GM19239 (cell line): ENCODE data around the gene SIRT6.
"Not testable (repeated sequence)": the region's sequence is repeated elsewhere in the genome, so short reads cannot be mapped to it uniquely, and the experiment has no call there.

Experiments used
- DNase-seq: peaks from one replicate; pipeline ENCODE4 v3.0.0; 2011; ENCODE audit warnings: low spot score; ENCODE audit not compliant: insufficient read length
- FAIRE-seq: peaks from 2 replicates; lab custom pipeline; 2011; peaks lifted over from hg19 to GRCh38; lab: Jason Lieb, UNC

The SIRT6 gene

DNA sequence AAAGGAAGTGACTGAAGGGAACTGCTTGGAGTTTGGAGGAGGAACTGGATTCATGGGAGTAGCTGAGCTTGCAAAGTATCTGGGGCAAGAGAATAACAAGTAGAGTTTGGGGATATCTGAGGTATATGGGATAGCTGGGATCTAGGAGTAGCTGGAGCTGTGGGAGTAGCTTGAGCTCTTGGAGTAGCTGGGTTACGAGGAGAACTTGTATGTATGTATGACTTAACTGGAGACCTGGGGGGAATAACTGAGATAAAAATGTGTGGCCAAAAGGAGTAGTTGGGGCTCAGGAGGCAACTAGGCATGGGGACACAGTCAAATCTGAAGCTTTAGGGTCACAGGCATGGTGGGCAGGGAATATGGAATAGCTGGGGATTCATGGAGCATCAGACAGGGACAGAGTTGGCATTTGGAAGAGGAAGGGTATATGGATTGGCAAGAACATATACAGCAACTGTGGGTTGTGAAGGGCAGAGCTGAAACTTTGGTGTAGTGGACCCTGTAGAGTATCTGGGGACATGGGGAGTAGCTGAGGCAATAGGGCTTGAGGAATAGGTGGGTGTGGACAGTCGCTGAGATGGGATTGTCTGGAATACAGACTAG lies 18.7 kb upstream of the SIRT6 start:
- FAIRE-seq = no peak
- DNase-seq = no peak

DNA sequence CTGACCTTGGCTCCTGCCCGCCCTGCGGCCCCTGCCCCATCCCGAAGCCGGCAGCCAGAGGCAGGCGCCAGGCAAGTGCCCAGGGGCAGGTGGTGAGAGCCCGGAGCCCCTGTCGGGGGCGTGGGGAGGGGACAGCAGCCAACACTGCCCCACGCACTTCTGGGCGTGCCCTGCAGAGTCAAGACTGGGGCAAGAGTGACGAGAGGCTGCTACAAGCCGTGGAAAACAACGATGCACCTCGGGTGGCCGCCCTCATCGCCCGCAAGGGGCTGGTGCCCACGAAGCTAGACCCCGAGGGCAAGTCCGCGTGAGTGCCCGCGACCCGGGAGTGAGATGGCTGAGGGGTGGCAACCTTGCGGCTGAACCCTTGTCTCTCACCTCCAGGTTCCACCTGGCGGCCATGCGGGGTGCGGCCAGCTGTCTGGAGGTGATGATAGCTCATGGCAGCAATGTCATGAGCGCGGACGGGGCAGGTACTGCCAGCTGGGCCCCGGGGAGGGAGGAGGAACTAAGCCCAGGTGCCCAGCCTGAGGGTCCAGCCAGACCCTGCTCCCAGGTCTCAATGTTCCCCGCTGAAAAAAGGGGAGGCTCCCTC lies 17.4 kb upstream of the SIRT6 start:
- DNase-seq (no peak), FAIRE-seq (no peak)

DNA sequence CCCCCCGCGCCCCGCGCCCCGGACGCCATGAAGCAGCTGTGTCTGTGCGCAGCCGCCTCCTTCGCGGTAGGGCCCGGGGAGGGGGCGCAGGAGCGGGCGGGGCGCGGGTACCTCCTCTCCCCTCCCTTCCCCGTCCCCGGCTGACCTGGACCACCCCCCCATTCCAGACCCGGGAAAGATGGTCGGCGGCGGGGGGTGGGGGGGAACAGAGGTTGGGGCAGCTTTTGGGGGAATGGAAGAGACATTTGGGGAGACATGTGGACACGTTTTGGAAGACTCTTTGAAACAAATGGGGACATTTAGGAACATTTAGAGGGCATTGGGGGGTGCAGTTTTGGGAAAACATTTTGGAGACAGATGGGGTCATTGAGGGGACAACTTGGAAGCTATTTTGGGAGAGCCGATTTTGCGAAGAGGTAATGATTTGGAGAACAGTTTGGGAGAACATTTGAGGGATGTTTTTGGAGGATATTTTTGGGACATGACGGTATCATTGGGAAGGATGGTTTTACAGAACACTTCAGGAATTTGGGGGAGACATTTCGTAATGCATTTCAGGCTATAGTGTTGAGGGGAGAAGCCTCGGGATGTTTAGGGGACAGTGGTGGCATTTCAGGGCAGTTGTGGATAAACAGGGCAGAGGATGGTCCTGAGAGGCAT lies 16.2 kb upstream of the SIRT6 start:
- FAIRE-seq (no peak), DNase-seq (no peak)

DNA sequence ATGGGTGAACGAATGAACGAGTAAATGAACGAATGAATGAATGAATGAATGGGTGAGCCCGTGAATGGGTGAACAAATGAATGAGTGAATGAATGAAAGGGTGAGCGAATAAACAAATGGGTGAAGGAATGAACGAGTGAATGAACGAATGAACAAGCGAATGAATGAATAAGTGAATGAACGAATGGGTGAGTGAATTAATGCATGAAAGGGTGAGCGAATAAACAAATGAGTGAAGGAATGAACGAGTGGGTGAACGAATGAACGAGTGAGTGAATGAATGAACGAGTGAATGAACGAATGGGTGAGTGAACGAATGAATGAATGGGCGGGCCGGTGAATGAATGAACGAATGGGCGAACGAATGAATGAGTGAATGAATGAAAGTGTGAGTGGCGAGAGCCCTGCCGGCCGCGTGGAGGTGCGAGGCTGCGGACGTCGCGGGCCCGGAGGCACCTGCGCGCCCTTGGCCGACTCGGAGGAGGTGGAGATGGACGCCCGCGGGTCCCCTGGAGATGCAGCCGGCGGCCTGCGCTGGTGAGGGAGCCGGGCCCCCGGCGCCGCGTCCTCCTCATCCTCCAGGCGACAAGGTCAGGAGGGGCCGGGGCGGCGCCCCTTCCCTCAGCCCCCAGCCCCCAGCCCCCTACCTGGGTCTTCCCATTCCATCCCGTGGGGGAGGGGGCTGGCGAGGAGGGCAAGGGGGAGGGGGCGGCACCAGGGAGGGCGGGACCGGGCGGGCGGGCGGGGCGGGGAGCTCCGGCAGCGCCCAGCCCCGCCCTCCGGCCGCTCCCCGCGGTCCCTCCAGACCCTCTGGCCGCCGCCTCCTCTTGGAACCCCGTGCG lies 15.5 kb upstream of the SIRT6 start:
- no peak for DNase-seq
- no peak for FAIRE-seq

DNA sequence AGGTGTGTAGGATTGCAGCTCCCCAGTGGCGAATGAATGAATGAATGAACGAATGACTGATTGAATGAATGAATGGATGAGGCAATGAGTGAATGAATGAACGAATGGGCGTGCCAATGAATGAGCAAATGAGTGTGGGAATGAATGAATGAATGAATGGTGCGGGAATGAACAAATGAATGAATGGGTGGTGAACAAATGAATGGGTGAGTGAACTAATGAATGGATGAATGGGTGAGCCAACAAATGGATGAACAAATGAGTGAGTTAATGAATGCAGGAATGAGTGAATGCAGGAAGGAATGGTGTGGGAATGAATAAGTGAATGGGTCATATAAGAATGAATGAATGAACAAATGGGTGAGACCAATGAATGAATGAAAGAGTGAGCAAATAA lies 14.9 kb upstream of the SIRT6 start:
- no peak for DNase-seq
- FAIRE-seq = no peak

DNA sequence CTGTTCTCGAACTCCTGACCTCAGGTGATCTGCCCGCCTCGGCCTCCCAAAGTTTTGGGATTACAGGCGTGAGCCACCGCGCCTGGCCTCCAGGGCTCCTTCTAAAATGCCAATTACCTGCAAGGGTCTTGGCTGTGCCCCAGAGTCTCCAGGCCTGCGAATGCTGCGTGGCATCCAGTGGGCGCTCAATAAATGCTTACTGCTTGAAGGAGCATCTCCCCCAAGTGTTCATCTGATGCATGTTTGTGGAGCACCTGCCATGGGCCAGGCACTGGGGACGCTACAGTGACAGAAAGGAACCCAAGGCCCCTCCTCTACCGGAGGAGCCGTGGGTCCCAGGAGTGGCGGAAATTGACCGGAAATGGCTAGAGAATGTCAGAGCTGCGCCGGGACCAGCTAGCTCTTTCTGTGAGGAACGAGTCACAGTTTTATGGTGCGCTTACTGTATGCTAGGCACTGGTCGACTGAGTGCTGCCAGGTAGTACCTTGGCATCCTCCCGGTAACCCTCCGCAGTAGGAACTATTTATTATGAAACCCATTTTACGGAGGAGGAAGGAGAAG lies 14.3 kb upstream of the SIRT6 start:
- no peak for FAIRE-seq
- DNase-seq = no peak

DNA sequence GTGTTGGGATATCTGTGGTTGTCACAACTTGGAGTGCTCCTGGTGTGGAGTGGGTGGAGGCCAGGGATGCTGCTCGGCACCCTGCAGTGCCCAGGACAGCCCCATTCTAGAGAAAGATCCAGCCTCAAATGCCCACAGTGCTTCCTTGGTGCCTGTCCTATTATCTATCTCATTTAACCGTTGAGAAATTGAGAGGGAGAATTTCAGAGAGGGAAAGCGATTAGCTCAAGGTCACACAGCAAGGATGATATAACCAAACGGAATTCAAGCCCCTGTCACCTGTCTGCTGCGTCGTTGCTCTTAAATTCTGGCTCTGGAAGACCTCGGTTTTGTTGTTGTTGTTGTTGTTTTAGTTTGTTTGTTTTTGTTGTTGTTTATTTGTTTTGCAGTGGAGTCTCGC lies 13.6 kb upstream of the SIRT6 start:
- DNase-seq (no peak), FAIRE-seq (no peak)

DNA sequence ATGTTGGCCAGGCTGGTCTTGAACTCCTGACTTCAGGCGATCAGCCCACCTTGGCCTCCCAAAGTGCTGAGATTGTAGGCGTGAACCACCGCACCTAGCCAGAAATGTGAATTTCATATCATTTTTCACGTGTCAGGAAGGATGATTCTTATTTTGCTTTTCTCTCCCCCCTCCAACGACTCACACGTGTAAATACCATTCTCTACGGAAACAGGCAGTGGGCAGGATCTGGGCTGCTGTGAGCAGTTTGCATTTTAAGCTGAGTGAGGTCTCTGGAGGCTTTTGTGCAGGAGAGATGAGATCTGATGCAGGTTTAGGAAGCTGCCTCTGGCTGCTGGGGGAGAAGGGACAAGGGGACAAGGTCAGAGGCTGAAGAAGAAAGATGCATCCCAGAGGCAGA lies 12.0 kb upstream of the SIRT6 start:
- DNase-seq = no peak
- no peak for FAIRE-seq

DNA sequence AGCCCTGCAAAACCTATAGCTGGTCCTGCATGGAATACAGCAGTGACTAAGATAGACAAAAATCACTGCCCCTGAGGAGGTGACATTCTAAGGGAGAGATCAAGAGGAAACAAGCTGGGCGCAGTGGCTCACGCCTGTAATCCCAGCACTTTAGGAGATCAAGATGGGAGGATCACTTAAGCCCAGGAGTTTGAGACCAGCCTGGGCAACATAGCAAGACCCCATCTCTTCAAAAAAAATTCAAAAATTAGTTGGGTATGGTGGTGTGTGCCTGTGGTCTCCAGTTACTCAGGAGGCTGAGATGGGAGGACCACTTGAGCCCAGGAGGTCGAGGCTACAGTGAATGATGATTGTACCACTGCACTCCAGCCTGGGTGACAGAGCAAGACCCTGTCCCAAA lies 10.2 kb upstream of the SIRT6 start:
- not testable (repeated sequence) for DNase-seq, FAIRE-seq

DNA sequence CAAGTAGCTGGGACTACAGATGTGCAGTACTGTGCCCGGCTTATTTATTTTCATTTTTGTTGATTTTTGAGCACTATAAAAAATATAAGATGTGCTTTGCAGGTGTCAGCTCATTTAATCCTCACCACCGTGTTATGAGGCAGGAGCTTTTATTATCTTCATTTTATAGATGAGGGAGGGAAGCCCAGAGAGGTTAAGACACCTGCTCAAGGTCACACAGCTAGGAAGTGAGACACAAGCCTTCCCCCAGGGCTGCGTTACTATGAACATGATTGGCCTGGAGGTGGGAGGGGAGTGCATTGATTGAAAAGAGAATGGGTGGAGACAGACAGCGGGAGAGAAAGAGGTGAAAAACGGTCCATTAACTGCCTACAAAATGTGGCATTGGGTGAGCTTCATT lies 7.3 kb upstream of the SIRT6 start:
- no peak for FAIRE-seq

DNA sequence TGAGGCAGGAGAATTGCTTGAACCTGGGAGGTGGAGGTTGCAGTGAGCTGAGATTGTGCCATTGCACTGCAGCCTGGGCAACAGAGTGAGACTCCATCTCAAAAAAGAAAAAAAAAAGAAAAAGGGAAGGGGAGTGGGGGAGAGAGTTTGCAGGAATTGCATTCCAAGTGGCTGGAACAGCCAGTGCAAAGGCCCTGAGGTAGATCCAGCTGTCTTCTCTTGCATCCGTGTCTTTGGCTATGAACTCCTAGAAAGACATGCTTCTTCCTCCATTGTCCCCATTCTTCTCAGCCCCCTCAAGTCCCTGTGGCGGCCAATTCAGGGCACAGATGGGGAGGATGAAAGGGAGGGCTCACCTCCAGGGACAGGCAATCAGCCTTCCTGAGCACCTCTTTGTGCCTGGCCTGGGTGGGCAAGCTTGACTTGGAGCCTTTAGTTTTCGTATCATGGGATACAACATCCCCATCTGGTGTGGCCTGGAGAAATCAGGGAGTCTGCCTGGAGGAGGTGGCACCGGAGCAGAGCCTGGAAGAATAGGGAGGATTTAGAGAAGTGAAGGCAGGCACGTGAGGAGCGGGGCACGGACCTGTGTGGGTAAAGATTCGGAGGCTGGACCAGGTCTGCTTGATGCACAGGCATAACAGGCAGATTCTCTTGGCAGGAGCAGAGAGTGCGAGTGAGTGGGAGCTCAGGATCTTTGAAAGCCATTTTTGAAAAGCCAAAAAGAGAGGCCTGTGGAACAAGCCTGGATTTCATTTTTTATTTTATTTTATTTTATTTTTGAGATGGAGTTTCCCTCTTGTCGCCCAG lies 5.2 kb upstream of the SIRT6 start:
- no peak for DNase-seq
- no peak for FAIRE-seq

More for the DNA sequence above, 7.3 kb upstream of the SIRT6 start:
- DNase-seq = no peak

DNA sequence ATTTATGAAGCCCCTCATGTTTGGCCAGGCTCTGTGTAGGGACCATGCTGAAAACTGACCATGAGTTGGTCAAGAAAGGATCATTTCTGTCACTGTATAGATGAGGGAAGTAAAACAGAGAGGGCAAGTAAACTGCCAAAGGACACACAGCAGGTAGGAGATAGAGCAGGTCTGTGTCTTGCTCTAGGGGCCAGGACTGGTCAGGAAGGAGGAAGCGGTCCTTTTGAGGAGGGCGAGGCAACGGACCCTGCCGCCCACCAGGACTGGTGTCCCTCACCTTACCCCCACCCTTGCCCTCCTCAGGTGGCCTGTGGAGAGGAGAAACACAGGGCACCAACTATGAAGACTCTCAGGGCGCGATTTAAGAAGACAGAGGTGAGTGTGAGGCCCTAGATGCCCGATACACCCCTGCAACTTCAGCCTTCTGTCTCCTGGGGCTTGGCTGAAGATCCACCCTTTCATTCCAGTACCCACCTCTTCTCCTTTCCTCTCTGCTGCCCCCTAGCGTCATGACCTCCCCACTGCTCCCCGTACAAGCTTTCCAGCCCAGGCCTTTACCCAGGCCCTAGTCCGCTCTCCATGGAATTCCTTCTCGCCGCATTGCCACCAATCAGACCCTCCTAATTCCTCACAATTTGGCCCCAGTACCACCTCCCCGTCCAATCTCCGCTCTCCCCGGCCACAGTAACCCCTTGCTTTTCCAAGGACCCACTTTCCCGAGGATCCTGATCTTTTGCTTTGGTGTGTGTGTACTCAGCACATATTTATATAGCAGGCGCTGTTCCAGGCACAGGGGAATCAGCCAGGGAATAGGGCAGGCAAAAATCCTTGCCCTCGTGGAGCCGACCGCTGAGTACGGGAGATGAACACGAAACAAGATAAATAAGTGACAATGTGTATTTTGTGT lies 4.0 kb upstream of the SIRT6 start:
- peak; percentile 76 for DNase-seq
- peak; percentile 77 for FAIRE-seq

DNA sequence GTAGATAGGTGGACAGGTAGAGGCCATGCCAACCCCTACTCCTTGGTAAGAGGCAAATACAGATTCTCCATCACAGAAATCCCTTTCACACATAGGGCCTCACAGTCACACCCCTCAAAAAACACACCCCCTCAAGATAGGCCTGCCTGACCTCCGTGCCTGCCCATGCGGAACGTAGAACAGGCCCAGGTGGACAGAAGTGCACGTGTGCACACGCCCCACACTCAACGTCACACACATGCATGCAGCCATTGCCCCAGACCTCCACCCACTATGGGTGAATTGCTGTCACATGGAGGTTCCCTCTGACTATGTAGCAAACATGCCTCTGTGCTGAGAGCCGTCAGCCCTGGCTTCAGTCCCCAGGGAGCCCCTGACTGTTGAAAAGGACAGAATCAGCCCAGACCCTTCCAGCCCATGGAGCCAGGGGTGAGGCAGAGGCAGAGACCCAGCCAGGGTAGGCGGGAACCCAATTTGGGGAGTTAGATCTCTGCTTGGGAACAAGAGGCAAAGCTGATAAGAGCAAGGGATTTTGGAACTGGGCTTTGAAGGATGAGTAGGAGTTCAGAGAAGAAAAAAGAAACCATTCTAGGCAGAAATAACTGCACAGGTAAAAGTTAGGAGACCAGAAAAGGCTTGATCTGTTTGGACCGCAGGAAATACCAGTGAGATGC lies 3.2 kb upstream of the SIRT6 start:
- FAIRE-seq (no peak), DNase-seq (no peak)

DNA sequence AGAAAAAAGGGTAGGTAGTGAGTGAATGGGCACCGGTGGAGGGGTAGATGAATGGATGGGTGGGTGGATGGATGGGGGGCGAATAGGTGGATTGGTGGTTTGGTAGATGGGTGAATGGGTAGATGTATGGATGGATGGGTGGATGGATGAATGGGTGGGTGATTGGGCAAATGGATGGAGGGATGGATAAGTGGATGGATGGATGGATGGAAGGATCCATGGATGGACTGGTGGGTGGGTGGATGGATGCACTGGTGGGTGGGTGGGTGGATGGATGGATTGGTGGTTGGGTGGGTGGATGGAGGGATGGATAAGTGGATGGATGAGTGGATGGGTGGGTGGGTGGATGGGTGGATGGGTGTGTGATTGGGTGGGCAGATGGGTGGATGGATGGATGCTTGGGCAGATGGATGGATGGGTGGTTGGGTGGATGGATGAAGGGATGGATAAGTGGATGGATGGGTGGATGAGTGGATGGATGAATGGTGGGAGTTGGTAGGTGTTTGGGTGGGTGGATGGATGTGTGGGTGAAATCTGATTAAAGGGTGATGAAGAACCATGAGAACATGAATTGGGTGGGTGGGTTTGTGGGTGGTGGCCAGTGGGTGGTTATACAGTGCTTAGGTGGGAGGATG lies 2.5 kb upstream of the SIRT6 start:
- DNase-seq (no peak), FAIRE-seq (no peak)

DNA sequence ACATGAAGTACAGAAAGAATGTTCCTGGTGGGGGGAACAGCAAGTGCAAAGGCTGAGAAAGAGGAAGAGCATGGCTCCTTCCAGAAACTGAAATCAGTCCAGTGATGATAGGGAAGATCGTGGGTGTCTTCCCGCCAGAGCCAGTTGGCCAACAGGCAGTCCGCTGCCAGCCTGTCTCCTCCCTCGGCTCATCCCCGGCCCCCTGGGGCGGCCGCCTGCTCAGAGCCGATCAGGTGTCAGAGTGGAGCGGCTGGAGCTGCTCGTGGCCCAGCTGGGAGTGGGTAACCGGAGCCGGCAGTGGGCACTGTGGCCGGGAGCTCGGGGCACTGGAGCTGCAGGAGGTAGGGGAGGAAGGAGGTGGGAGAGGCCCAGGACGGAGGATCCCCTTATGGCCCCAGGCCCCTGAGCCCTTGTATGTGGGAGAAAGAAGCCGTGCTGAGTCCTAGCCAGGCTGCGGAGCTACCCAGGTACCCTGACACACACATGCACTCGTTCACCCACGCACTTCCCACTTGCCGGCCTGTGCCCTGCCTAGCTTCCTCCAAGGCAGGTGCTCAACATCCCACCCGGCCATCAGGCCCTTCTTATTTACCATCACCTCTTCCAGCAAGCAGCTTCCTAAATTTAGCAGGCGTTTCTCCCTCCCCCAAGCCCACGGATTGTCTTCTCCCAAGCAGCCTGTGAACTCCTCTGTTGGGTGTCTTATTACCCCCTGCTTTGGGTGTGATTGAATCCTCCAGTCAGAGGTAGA lies 1.8 kb upstream of the SIRT6 start:
- FAIRE-seq (no peak), DNase-seq (no peak)

DNA sequence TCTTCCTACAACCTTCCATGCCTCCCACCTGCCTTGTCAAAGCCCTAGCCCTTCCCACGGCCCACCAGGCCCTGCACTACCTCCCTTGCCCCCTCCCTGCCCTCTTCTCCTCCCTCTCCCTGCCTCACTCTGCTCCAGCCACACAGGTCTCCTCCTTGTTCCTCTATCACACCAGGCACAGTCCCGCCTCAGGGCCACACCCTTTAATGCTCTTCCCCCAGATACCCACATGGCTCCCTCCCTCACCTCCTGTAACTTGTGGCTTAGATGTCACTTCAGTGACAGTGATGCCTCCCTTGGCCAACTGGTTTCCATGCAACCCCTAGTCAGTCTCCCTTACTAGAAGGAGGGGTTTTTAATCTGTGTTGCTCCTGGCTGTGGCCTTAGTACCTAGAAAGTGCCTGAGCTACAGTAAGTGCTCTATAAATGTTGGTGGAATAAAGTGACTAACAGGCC lies 1.3 kb downstream of the SIRT6 start:
- DNase-seq = no peak
- FAIRE-seq = no peak

DNA sequence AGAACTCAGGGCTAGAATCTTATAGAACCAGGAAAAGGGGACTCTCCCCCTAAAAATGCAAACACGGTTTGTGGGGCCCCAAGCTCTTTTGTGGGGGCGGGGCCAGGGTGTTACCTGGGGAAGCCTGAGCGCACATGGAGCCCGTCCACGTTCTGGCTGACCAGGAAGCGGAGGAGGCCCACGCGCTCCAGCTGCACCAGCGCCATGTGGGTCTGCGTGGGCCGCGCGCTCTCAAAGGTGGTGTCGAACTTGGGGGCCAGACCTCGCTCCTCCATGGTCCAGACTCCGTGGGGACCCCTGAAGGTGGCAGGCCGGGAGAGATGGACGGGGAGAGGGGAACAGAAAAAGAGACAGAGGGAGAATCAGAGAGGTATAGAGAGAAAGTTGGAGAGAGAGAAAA lies 3.4 kb downstream of the SIRT6 start:
- FAIRE-seq = no peak

More for the DNA sequence above, 3.4 kb downstream of the SIRT6 start:
- no peak for DNase-seq
